SK-N-SH treated with all-trans-retinoic acid at 6 μM for 48 hours (cell line): Measurements from ENCODE around the gene ALG12.

ENCODE experiments used
- ATAC-seq: fragments of 200-7000 bp; cut with Tn5 transposase; 3 replicates; pipeline ENCODE4 v1.9.1; 2020; ENCODE audit warnings: mild to moderate bottlenecking, moderate library complexity
- BACH2 ChIP-seq: fragments of 250-450 bp; sonication (Bioruptor Pico); IDR thresholded peaks from 2 replicates; pipeline ENCODE4 v1.9.0; 2021; ENCODE audit warnings: mild to moderate bottlenecking, borderline replicate concordance
- CSRNP3 ChIP-seq: fragments of 250-450 bp; sonication (Bioruptor Pico); IDR thresholded peaks from 2 replicates; pipeline ENCODE4 v1.5.1; 2021; ENCODE audit warnings: mild to moderate bottlenecking, moderate library complexity
- ESRRG ChIP-seq: fragments of 250-450 bp; sonication (Bioruptor Pico); IDR thresholded peaks from 2 replicates; pipeline ENCODE4 v1.6.1; 2021; ENCODE audit warnings: mild to moderate bottlenecking
- GLIS3 ChIP-seq: fragments of 250-450 bp; sonication (Bioruptor Pico); IDR thresholded peaks from 2 replicates; pipeline ENCODE4 v1.5.0; 2020; ENCODE audit warnings: mild to moderate bottlenecking, moderate library complexity
- OSR1 ChIP-seq: fragments of 250-450 bp; sonication (Bioruptor Pico); IDR thresholded peaks from 2 replicates; pipeline ENCODE4 v1.8.0; 2022; ENCODE audit warnings: moderate library complexity, mild to moderate bottlenecking, inconsistent platforms
- PPARA ChIP-seq: fragments of 250-450 bp; sonication (Bioruptor Pico); IDR thresholded peaks from 2 replicates; pipeline ENCODE4 v1.5.0; 2020; ENCODE audit warnings: mild to moderate bottlenecking, borderline replicate concordance
- RARB ChIP-seq: fragments of 250-450 bp; sonication (Bioruptor Pico); IDR thresholded peaks from 2 replicates; pipeline ENCODE4 v1.8.0; 2021; ENCODE audit warnings: mild to moderate bottlenecking, moderate library complexity
- TCF4 ChIP-seq: fragments of 250-450 bp; sonication (Bioruptor Pico); IDR thresholded peaks from 2 replicates; pipeline ENCODE4 v1.8.0; 2021; ENCODE audit warnings: mild to moderate bottlenecking, moderate library complexity, borderline replicate concordance
- TOX ChIP-seq: fragments of 250-450 bp; sonication (Bioruptor Pico); IDR thresholded peaks from 2 replicates; pipeline ENCODE4 v1.8.0; 2021; ENCODE audit warnings: mild to moderate bottlenecking, moderate library complexity, borderline replicate concordance
- ZC3H10 ChIP-seq: fragments of 250-450 bp; sonication (Bioruptor Pico); IDR thresholded peaks from 2 replicates; pipeline ENCODE4 v1.5.1; 2021; ENCODE audit warnings: mild to moderate bottlenecking, moderate library complexity
- ZFP3 ChIP-seq: fragments of 250-450 bp; sonication (Bioruptor Pico); IDR thresholded peaks from 2 replicates; pipeline ENCODE4 v1.5.0; 2020; ENCODE audit warnings: mild to moderate bottlenecking, moderate library complexity
- ZNF565 ChIP-seq: fragments of 450-650 bp; formaldehyde crosslinking; conservative IDR thresholded peaks from 2 replicates; pipeline ENCODE4 v1.5.0; 2020; ENCODE audit warnings: low read depth, mild to moderate bottlenecking, moderate library complexity
- ZNF70 ChIP-seq: fragments of 450-650 bp; formaldehyde crosslinking; IDR thresholded peaks from 2 replicates; pipeline ENCODE4 v1.5.0; 2020; ENCODE audit warnings: mild to moderate bottlenecking, moderate library complexity
- ZNF8 ChIP-seq: fragments of 450-650 bp; formaldehyde crosslinking; IDR thresholded peaks from 2 replicates; pipeline ENCODE4 v1.5.0; 2020; ENCODE audit warnings: mild to moderate bottlenecking, moderate library complexity
- TF ChIP-seq, protein P1 (sequence below): fragments of 250-450 bp; sonication (Bioruptor Pico); IDR thresholded peaks from 2 replicates; pipeline ENCODE4 v1.8.0; 2020; ENCODE audit warnings: mild to moderate bottlenecking, moderate library complexity, borderline replicate concordance
- TF ChIP-seq, protein P2 (sequence below): fragments of 250-450 bp; sonication (Bioruptor Pico); IDR thresholded peaks from 2 replicates; pipeline ENCODE4 v1.5.0; 2020; ENCODE audit warnings: mild to moderate bottlenecking, moderate library complexity
- TF ChIP-seq, protein P3 (sequence below): fragments of 250-450 bp; sonication (Bioruptor Pico); IDR thresholded peaks from 2 replicates; pipeline ENCODE4 v1.5.1; 2020; ENCODE audit warnings: low read depth, mild to moderate bottlenecking, moderate library complexity
- TF ChIP-seq, protein P4 (sequence below): fragments of 250-450 bp; sonication (Bioruptor Pico); IDR thresholded peaks from 2 replicates; pipeline ENCODE4 v1.8.0; 2021; ENCODE audit warnings: low read depth, mild to moderate bottlenecking, moderate library complexity, borderline replicate concordance

Gene ALG12

GRCh38 chr22:49961601-49962011, 43.4 kb upstream of the ALG12 start (continued):
- TF ChIP-seq, protein P1, sequence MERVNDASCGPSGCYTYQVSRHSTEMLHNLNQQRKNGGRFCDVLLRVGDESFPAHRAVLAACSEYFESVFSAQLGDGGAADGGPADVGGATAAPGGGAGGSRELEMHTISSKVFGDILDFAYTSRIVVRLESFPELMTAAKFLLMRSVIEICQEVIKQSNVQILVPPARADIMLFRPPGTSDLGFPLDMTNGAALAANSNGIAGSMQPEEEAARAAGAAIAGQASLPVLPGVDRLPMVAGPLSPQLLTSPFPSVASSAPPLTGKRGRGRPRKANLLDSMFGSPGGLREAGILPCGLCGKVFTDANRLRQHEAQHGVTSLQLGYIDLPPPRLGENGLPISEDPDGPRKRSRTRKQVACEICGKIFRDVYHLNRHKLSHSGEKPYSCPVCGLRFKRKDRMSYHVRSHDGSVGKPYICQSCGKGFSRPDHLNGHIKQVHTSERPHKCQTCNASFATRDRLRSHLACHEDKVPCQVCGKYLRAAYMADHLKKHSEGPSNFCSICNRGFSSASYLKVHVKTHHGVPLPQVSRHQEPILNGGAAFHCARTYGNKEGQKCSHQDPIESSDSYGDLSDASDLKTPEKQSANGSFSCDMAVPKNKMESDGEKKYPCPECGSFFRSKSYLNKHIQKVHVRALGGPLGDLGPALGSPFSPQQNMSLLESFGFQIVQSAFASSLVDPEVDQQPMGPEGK (CRISPR knock-in tag) = no peak
- TF ChIP-seq GLIS3 (CRISPR knock-in tag) (no peak), PPARA (CRISPR knock-in tag) (no peak)
- TF ChIP-seq, protein P2, sequence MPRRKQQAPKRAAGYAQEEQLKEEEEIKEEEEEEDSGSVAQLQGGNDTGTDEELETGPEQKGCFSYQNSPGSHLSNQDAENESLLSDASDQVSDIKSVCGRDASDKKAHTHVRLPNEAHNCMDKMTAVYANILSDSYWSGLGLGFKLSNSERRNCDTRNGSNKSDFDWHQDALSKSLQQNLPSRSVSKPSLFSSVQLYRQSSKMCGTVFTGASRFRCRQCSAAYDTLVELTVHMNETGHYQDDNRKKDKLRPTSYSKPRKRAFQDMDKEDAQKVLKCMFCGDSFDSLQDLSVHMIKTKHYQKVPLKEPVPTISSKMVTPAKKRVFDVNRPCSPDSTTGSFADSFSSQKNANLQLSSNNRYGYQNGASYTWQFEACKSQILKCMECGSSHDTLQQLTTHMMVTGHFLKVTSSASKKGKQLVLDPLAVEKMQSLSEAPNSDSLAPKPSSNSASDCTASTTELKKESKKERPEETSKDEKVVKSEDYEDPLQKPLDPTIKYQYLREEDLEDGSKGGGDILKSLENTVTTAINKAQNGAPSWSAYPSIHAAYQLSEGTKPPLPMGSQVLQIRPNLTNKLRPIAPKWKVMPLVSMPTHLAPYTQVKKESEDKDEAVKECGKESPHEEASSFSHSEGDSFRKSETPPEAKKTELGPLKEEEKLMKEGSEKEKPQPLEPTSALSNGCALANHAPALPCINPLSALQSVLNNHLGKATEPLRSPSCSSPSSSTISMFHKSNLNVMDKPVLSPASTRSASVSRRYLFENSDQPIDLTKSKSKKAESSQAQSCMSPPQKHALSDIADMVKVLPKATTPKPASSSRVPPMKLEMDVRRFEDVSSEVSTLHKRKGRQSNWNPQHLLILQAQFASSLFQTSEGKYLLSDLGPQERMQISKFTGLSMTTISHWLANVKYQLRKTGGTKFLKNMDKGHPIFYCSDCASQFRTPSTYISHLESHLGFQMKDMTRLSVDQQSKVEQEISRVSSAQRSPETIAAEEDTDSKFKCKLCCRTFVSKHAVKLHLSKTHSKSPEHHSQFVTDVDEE = no peak
- TF ChIP-seq, protein P3, sequence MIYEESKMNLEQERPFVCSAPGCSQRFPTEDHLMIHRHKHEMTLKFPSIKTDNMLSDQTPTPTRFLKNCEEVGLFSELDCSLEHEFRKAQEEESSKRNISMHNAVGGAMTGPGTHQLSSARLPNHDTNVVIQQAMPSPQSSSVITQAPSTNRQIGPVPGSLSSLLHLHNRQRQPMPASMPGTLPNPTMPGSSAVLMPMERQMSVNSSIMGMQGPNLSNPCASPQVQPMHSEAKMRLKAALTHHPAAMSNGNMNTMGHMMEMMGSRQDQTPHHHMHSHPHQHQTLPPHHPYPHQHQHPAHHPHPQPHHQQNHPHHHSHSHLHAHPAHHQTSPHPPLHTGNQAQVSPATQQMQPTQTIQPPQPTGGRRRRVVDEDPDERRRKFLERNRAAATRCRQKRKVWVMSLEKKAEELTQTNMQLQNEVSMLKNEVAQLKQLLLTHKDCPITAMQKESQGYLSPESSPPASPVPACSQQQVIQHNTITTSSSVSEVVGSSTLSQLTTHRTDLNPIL (CRISPR knock-in tag) = no peak

GRCh38 chr22:49961005-49961600, 42.9 kb upstream of the ALG12 start:
- no peak for ATAC-seq
- TF ChIP-seq CSRNP3 (CRISPR knock-in tag) = no peak
- TF ChIP-seq ZFP3 (CRISPR knock-in tag) = no peak
- no peak for TF ChIP-seq ZNF8 (CRISPR knock-in tag)
- TF ChIP-seq ESRRG (CRISPR knock-in tag) = no peak
- no peak for TF ChIP-seq BACH2 (CRISPR knock-in tag)
- TF ChIP-seq, protein P2 = no peak
- TF ChIP-seq, protein P4, sequence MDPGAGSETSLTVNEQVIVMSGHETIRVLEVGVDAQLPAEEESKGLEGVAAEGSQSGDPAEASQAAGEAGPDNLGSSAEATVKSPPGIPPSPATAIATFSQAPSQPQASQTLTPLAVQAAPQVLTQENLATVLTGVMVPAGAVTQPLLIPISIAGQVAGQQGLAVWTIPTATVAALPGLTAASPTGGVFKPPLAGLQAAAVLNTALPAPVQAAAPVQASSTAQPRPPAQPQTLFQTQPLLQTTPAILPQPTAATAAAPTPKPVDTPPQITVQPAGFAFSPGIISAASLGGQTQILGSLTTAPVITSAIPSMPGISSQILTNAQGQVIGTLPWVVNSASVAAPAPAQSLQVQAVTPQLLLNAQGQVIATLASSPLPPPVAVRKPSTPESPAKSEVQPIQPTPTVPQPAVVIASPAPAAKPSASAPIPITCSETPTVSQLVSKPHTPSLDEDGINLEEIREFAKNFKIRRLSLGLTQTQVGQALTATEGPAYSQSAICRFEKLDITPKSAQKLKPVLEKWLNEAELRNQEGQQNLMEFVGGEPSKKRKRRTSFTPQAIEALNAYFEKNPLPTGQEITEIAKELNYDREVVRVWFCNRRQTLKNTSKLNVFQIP (CRISPR knock-in tag) = no peak
- TF ChIP-seq TOX (CRISPR knock-in tag) = no peak
- TF ChIP-seq TCF4 (CRISPR knock-in tag) = no peak
- no peak for TF ChIP-seq RARB (CRISPR knock-in tag)
- no peak for TF ChIP-seq PPARA (CRISPR knock-in tag)
- no peak for TF ChIP-seq OSR1 (CRISPR knock-in tag)
- no peak for TF ChIP-seq ZC3H10 (CRISPR knock-in tag)
- TF ChIP-seq, protein P3 (CRISPR knock-in tag) = no peak
- no peak for TF ChIP-seq GLIS3 (CRISPR knock-in tag)
- no peak for TF ChIP-seq ZNF565 (CRISPR knock-in tag)
- TF ChIP-seq ZNF70 (CRISPR knock-in tag) = no peak
